Astrocyte of the spinal cord (primary cell): ENCODE measurements around the gene FRMD5.

Source experiments
- DNase-seq: peaks from one replicate; pipeline ENCODE4 v3.0.0; 2011; ENCODE audit warnings: low read depth, low spot score
- H3K4me3 ChIP-seq: 2 replicates; pipeline ENCODE4 v1.5.1; 2011; ENCODE audit warnings: low read depth, mild to moderate bottlenecking, low read length, moderate library complexity
- CTCF ChIP-seq: IDR thresholded peaks from 2 replicates; pipeline ENCODE4 v1.5.1; 2012; ENCODE audit warnings: low read depth, mild to moderate bottlenecking, low read length, inconsistent platforms
- in situ Hi-C: cut with HindIII; loops from 2 replicates; pipeline ENCODE4 v1.10.0; 2017; ENCODE audit warnings: low sequenced_read_pairs

Gene FRMD5

GRCh38 chr15:44058126-44058525 lies 136.9 kb downstream of the FRMD5 start:
- in situ Hi-C loops, result no loop called here
- no peak for DNase-seq
- no peak overlapping the region for H3K4me3 ChIP-seq
- TF ChIP-seq CTCF, result no peak

GRCh38 chr15:44045661-44046060 lies 149.4 kb downstream of the FRMD5 start:
- in situ Hi-C loops, result no loop called here
- DNase-seq, result no peak
- no peak overlapping the region for H3K4me3 ChIP-seq
- no peak for TF ChIP-seq CTCF

- no peak for DNase-seq
- in situ Hi-C loops, result no loop called here
- TF ChIP-seq CTCF, result no peak
- H3K4me3 ChIP-seq, result no peak overlapping the region
These were observed 149.9 kb downstream of the FRMD5 start for GRCh38 chr15:44045217-44045616.

GRCh38 chr15:44038755-44039191 lies 156.3 kb downstream of the FRMD5 start:
- no peak for TF ChIP-seq CTCF
- DNase-seq, result peak; percentile 73
- no peak overlapping the region for H3K4me3 ChIP-seq
- in situ Hi-C loops, result no loop called here

GRCh38 chr15:44035781-44036699 lies 159.0 kb downstream of the FRMD5 start:
- DNase-seq, result peak; percentile 45
- in situ Hi-C loops, result no loop called here
- no peak overlapping the region for H3K4me3 ChIP-seq
- no peak for TF ChIP-seq CTCF

GRCh38 chr15:44034933-44035624 lies 160.0 kb downstream of the FRMD5 start:
- no peak for TF ChIP-seq CTCF
- DNase-seq, result peak; percentile 82
- in situ Hi-C loops, result no loop called here
- no peak overlapping the region for H3K4me3 ChIP-seq
